ENCODE data around the gene AP2M1.
"Not testable (repeated sequence)": the region's sequence is repeated elsewhere in the genome, so short reads cannot be mapped to it uniquely, and the experiment has no call there.

The AP2M1 gene

DNA sequence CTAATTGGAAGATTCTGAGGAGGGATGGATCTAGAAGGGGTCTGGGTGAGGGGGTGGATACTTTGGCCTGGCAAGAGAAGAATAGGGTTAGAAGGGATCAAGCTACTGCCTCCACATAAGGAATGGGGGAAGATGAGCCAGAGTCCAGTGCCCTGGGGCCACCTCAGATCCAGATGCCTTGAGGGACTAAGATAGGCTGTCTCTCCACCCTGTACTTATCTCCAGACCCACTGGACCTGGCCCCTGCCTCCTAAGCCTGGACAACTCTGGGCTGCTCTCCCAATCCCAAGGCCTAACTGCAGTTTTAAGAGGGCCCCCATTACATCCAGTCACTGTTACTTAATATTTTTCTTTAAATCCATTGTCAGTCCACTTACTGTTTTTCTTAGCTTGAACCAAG is 17.4 kb upstream of the AP2M1 start:
- no peak for DNase-seq (ENCODE audit: low read depth in 2 of 2)

DNA sequence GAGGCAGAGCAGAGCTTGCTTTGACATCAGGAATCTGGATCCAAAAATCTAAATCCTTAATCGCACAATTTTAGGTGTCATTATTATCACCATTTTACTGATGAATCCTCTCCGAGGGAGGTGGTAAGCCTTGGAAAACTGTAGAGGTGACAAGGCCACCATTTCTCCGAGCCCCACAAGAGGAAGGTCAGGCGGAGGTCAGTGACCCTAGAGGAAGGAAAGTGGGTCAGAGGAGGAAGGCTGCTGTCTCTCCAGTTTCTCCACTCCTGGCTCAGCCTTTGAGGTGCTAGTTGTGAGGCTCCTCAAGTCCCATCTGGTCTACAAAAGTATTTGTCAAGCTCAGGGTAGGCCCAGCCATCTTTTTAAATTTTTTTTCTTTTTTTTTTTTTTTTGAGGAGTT is 16.3 kb upstream of the AP2M1 start:
- no peak for DNase-seq (ENCODE audit: low read depth in 2 of 2)

DNA sequence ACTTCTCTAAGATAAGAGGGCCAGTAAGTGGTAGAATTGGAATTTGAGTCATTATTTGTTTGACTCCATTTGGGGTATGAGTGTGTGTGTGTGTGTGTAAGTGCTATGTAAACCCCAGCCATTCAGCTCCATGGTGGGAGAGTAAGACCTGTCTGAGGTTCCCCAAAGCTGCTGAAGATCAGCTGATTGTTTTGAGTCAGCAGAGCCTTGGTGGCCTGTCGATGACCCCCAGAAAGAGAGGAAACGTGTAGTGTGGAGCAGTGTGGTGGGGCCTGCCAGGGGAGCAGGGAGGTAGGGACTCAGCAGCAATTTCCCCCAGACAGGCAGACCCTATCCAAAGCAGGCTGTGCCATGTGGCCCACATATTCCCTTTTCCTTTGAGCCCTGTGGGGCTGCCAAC is 14.2 kb upstream of the AP2M1 start:
- no peak for DNase-seq (ENCODE audit: low read depth in 2 of 2)

DNA sequence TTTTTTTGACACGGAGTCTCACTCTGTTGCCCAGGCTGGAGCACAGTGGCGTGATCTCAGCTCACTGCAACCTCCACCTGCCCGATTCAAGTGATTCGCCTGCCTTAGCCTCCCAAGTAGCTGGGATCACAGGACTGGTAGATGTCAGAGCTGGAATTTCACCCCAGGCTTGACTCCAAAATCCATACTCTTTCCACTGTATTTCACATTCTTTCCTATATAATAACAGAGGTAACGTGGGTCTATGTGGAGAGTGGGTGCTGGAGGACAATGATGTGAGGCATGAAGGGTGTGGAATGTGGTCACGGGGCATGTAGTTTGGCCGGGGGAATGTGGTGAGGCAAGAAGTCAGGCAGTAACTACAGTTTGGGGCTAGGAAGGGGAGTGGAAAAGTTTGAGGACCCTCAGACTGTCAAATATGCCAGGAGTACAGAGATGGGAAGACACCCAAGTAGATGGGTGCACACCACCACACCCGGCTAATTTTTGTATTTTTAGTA is 12.0 kb upstream of the AP2M1 start:
- not testable (repeated sequence) for DNase-seq (ENCODE audit: low read depth in 2 of 2)

DNA sequence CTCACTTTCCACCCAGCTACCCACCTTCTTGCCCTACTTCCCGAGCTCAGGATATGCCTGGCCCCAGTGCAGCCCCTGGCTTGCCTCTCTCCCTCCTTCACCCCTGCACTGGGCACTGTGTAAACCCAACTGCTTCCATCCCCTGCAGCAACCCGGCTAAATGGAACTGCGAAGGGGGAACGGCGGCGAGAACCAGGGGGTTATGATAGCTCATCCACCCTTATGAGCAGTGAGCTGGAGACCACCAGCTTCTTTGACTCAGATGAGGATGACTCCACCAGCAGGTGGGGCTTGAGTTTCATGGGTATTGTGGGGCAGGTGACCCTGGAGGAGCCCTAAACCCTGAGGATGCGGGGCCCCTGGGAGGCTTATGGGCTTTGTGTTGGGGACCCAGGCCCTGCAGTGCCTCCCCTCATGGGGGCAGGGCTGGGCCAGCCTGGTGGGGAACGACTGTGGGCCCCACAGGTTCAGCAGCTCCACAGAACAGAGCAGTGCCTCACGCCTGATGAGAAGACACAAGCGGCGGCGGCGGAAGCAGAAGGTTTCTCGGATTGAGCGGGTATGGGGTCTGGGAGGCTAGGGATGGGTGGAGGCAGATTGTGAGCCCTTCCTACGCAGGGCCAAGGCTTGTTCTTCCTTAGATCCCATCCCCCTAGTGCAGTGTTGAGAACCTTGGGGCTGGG is 9.9 kb upstream of the AP2M1 start:
- DNase-seq (ENCODE audit: low read depth in 2 of 2) = no peak

DNA sequence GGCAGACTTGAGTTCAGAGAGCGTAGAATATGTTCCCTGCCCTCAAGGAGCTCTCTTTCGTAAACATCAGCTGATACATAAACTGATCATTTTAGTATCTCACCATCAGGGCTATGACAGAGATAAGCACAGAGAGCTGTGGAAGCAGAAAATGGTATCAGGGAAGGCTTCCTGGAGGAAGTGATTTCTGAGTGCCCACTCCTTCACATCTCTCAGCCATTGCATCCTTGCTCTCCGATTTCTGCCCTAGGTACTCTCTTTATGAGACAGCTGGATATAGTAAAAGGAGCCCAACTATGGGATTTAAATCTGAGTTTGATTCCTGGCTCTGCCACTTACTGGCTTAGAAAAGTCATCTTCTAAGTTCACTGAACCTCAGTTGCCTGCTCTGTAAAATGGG is 9.1 kb upstream of the AP2M1 start:
- DNase-seq (ENCODE audit: low read depth in 2 of 2) = no peak

DNA sequence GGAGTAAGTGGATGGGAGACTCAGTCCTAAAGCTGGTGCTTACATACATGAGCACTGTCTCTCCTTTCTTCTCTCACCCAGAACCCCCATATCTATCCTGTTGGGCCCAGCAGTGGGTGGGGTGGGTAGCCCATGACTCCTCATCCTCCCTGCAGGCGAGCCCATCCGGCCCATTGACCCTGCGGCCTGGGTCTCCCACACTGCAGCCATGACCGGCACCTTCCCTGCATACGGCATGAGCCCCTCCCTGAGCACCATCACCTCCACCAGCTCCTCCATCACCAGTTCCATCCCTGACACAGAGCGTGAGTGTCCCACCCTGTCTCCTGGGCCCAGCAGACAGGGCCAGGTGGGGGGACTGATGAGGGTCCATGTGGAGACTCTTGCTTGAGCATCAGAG is 8.0 kb upstream of the AP2M1 start:
- DNase-seq (ENCODE audit: low read depth in 2 of 2) = no peak

DNA sequence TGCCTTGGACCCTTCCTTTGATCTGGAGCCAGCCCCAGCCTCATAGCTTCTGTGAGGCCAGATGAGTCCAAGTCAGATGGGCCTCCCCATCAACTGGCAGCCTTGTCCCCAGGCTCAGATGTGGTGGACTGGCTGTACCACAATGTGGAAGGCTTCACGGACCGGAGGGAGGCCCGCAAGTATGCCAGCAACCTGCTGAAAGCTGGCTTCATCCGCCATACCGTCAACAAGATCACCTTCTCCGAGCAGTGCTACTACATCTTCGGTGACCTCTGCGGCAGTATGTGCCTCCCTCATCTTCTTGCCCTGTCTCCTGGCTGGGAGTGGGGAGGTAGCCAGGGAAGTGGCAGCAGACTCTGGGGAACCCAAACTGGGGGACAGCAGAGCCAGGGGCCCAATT is 6.9 kb upstream of the AP2M1 start:
- no peak for DNase-seq (ENCODE audit: low read depth in 2 of 2)

DNA sequence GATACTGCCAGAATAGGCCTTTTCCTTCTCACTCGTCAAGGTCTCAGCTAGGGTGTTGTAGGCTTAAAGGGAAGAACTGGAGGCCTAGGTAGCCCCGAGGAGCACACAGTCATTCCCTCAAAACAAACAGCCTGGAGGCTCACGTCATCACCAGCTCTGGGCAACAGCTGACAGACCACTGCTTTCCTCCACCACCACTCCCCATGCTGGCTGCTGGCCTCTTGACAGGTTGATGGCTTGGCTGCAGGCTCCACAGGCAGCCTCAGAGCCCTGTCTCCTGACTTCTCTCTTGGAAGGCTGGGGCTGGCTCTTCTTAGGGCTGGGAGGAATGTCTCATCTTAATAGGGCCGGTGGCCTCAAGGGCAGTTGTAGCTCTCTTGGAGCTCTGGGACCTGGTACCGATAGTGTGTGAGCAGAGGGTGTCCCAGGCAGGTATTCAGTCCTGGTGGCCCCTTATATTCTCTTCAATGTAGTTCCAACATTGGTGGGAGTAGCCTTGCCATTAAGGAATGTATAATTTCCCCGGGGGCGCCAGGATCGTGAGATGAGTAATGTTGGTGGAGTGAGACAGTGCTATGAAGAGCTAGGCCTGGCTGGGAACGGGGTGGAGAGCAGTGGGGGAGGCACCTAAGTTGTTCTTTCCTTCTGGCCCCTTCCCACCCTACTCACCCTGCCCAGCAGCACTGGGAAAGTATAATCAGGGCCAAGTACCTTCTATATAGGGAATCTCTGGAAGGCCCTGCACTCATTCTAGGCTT is 6.1 kb upstream of the AP2M1 start:
- no peak for DNase-seq (ENCODE audit: low read depth in 2 of 2)

DNA sequence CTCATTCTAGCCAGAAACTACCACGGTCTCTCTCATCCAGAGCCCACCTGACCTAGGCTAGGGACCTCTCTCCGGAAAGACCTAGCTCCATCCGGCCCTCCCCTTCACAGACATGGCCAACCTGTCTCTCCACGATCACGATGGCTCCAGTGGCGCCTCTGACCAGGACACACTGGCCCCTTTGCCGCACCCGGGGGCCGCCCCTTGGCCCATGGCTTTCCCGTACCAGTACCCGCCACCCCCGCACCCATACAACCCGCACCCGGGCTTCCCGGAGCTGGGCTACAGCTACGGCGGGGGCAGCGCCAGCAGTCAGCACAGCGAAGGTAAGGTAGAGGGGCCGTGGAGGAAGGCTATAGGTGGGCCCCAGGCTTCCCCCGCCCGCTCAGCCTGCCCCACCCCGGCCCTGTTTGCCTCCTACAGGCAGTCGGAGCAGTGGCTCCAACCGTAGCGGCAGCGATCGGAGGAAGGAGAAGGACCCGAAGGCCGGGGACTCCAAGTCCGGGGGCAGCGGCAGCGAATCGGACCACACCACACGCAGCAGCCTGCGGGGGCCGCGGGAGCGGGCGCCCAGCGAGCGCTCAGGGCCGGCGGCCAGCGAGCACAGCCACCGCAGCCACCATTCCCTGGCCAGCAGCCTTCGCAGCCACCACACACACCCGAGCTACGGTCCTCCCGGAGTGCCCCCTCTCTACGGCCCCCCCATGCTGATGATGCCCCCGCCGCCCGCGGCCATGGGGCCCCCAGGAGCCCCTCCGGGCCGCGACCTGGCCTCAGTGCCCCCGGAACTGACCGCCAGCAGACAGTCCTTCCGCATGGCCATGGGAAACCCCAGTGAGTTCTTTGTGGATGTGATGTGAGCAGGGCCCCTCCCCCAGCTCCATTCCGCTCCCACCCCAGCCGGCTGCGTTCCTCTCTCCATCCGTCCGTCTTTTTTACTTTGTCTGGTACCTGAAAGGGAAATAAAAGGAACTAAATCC is 4.5 kb upstream of the AP2M1 start:
- no peak for DNase-seq (ENCODE audit: low read depth in 2 of 2)

DNA sequence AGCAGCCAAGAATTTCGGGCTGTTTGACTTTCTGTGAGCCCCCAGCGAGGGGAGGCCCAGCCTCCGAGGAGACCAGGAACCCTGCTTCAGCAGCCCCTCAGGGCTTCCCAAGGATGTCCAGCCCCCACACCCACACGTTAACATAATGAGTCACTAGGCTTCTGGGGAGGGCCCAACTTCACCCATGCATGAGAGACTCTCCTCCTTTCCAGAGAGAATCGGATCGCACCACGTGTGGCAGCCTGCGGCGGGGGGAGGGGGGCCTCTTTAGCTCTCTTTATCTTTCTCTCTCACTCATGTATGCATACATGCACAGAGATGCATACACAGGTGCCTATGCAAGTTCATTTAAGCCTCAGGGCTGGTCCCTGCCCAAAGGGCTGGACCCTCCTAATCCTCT is 3.1 kb upstream of the AP2M1 start:
- no peak for DNase-seq (ENCODE audit: low read depth in 2 of 2)

DNA sequence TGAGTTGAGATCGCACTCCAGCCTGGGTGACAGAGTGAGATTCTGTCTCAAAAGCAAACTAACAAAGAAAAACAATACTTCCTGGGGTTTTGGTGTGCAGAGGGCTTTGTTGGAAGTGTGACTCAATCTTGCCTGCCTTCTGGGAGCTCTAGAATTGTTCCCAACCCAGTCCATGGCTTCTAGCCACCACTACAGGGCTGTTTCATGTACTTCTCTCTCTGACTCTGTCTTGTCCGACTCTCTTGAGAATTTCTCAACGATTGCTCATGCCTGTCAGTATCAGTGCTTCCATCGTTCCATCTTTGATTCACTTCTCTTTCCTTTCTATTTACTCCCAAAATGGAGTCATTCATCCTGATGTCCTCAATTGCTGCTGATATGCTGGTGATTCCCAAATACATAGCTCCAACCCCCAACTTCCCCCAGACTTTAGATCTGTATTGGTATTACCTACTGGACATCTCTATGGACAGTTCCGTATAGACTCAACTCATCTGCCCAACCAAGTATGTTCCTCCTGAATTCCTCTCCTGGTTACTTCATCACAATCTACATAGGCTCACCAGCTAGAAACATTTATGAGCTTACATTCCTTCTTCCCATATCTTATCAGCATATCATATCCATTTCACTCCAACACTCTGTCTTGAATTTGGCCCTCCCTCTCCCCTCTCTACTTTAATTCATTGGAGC is 1.8 kb upstream of the AP2M1 start:
- no peak for DNase-seq (ENCODE audit: low read depth in 2 of 2)

DNA sequence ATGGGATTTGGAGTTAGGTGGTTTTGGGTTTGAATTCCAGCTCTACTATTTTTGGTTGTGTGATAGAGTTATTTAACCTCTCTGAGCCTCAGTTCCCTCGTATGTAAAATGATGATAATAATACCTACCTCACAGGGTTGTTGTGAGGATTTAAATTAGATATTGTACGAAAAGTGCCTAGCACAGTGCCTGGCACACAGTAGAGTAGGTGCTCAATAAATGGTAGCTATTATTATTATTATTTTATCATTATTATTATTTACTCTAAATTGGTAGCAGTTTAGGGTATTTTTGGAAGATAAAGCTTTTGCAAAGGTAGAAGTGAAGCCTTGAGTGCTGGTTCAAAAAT is 1.3 kb upstream of the AP2M1 start:
- DNase-seq (ENCODE audit: low read depth in 2 of 2) = no peak

DNA sequence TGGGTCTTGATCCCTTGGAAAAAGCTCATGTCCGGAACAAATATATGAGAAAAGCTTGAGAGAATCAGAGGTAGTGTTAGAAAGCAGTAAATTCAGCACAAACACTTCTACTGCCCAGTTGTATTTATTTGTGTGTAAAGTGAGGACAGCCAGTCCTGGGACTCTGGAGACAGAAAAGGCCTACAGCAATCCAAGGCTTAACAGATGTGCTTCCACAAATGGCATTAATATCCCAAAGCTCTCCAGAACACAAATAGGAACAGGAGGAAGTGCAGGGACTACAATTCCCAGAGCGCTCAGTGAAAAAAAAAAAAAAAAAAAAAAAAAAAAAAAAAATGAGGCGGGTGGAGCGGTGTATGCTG is 390 bp upstream of the AP2M1 start:
- DNase-seq (ENCODE audit: low read depth in 2 of 2) = no peak

DNA sequence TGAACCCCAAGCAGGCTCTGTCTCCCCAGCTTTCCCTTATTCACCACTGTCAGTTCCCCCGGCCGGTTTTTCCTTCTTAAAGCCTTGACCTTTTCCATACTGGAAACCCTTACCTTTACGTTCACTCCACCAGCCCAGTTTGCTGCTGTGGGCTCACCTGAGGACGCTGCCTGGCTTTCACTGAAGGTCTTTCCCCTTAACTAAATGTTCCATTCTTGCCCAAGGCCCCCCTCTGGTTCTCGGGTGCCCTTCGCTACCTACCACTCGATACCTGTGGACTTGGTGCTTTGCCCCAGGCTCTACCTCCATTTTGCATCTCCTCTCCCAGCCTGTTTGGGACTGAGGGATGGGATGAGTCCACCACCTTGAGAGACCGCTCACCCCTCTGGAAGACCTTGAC is 851 bp downstream of the AP2M1 start:
- no peak for DNase-seq (ENCODE audit: low read depth in 2 of 2)

DNA sequence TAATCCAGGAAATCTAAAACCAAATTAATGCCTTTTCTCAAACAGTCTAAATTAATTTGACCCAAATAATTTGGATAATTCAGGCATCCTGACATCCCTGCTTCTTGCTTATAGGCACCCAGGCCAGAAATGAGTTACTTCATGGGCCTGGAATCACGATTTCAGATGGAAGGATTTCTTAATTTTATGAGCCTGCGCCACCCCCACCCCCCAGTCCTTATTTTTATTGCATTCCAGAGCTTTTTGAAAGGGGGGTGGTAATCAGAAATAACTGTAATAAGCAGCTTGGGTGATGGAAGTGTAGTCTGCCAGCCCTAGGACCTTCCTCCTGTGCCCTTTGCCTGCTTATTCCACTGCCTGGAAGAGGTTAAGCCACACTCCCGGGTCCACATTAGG is 1.3 kb downstream of the AP2M1 start:
- DNase-seq (ENCODE audit: low read depth in 2 of 2) = no peak

DNA sequence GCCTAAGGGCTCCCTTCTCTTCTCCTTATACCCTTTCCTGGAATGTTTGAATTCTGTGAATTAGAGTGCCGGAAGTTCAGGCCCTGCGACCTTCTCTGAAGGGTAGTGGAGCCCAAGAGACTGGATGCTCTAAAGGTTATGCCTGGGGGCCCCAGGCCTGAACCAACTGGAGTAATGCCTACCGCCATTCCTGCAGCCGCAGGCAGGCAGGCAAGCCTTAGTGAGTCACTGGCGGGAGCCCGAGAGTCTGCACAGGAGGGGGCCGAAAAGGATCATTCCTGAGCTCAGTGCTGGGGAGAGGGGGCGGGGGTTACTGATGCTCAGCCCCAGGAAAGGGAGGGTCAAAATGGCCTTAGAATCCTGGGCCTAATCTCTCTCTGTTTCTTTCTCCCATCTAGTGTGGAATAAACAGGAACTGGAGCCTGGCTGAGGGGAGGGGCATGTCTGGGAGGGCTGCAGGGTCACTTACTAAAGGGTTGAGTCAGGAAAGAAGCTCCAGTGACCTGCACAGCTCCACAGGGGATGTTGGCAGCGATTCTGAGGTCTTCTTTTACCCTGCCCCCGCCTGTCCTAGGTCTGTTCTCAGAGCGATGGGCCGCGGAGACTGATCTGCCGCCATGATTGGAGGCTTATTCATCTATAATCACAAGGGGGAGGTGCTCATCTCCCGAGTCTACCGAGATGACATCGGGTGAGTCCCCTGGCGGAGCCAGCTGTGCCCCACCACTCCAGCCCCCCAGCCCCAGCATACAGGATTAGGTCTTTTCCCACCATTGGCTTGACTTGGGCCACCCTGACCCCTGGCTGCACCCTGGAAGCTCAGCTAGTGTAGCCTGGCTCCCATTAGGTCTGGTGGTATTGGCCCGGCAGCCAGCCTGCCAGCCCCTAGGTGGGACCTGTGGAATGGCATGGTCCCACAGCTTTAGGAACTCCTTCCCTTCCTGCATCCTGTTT is 2.0 kb downstream of the AP2M1 start:
- no peak for DNase-seq (ENCODE audit: low read depth in 2 of 2)

DNA sequence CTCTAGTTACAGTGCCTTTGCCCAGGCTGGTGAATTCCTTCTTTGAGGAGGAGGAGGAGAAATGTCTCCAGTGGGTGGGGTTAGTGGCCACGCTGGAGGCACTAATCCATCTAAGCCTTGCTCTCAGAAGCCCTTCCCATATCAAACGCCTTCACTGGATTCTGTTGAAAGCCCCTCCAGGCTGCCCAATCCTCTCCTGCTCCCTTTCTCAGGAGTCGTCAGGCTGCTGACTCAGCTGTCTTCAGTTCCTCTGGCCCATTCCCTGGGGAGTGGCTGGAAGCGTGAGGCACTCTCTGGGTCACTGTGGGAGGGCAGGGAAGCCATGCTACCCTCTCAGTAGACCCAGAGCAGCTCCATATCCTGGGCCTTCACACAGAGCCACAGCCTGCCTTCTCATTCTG is 2.7 kb downstream of the AP2M1 start:
- DNase-seq (ENCODE audit: low read depth in 2 of 2) = no peak

DNA sequence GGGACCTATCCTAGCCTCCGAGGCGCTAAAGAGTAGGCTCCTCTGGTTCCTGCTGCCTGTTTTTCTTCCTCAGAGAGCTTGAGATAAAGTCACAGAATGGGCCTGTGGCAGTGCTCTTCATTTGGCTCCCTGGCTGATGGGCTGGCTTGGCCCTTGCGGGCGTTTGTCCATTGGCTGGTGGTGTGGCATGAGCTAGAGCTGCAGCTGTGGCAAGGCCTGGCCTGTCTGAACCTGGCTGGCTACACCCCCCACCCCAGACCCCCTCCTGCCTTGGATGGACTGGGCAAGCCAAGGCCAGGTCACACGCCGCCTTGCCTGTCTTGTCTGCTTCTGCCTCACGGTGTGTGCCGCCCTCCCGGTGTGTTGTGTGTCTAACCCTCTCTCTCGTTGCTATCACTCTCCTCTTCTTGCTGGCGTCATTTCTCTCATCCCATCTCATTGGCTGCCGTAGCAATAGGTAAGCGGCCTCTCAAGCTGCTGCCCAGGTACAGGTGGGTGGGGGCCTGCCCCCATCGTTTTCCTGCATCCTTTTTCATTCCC is 3.2 kb downstream of the AP2M1 start:
- DNase-seq (ENCODE audit: low read depth in 2 of 2) = no peak

DNA sequence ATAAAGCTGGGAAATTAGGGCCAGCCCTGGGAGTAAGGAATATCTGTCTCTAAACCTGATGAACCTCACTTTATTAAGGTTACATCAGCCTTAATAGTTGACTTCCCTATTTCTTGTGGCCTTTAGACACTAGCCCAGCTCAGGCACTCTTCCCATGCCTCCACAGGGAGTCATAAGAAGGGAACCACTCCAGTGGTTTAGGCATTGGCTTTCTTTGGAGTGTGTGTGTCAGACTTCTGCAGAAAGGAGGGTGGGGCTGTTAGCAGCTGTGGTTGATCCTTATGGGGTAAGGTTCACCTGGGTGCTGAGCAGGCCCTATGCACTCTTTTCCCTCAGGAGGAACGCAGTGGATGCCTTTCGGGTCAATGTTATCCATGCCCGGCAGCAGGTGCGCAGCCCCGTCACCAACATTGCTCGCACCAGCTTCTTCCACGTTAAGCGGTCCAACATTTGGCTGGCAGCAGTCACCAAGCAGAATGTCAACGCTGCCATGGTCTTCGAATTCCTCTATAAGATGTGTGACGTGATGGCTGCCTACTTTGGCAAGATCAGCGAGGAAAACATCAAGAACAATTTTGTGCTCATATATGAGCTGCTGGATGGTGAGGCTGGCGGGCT is 4.0 kb downstream of the AP2M1 start:
- DNase-seq (ENCODE audit: low read depth in 2 of 2) = no peak
